Trophoblast cell (in vitro differentiated cells and primary cell): ENCODE data around the gene HAT1.

Experiments used
- DNase-seq, 2 donors: peaks; one replicate each; pipeline ENCODE4 v3.0.0-alpha.2; 2016
- H2AFZ ChIP-seq: 2 replicates; pipeline ENCODE4 v1.6.1; 2013; ENCODE audit warnings: low read length, moderate library complexity, mild to moderate bottlenecking; ENCODE audit not compliant: insufficient read depth, poor library complexity
- H2AK5ac ChIP-seq: 2 replicates; pipeline ENCODE4 v1.6.1; 2013; ENCODE audit warnings: mild to moderate bottlenecking, low read length
- H2BK120ac ChIP-seq: 2 replicates; pipeline ENCODE4 v1.6.1; 2013; ENCODE audit warnings: low read length, mild to moderate bottlenecking, moderate library complexity; ENCODE audit not compliant: insufficient read depth, poor library complexity
- H2BK12ac ChIP-seq: 2 replicates; pipeline ENCODE4 v1.6.1; 2013; ENCODE audit warnings: mild to moderate bottlenecking, low read length, moderate library complexity
- H2BK5ac ChIP-seq: 2 replicates; pipeline ENCODE4 v1.6.1; 2013; ENCODE audit warnings: low read length, low read depth, moderate library complexity, mild to moderate bottlenecking; ENCODE audit not compliant: poor library complexity
- H3K14ac ChIP-seq: 2 replicates; pipeline ENCODE4 v1.6.1; 2013; ENCODE audit warnings: mild to moderate bottlenecking, low read length
- H3K18ac ChIP-seq: 2 replicates; pipeline ENCODE4 v1.6.1; 2013; ENCODE audit warnings: mild to moderate bottlenecking, low read length
- H3K23ac ChIP-seq: 2 replicates; pipeline ENCODE4 v1.6.1; 2013; ENCODE audit warnings: low read length
- H3K27ac ChIP-seq: 2 replicates; pipeline ENCODE4 v1.5.1; 2013; ENCODE audit warnings: low read depth, mild to moderate bottlenecking, inconsistent platforms, low read length, moderate library complexity
- H3K27me3 ChIP-seq: 2 replicates; pipeline ENCODE4 v1.6.1; 2013; ENCODE audit warnings: inconsistent platforms, mild to moderate bottlenecking, low read length, moderate library complexity; ENCODE audit not compliant: insufficient read depth
- H3K36me3 ChIP-seq, 2 experiments: 1 replicate in 1 of 2; 2 replicates in 1 of 2; pipeline ENCODE4 v1.6.1; 2013; ENCODE audit warnings: low read length in 2 of 2, mild to moderate bottlenecking in 2 of 2, moderate library complexity in 1 of 2; ENCODE audit not compliant: insufficient read depth in 2 of 2, control insufficient read depth in 1 of 2
- H3K4ac ChIP-seq: 2 replicates; pipeline ENCODE4 v1.6.1; 2013; ENCODE audit warnings: low read depth, mild to moderate bottlenecking, low read length, moderate library complexity
- H3K4me1 ChIP-seq, 2 experiments: 1 replicate in 1 of 2; 2 replicates in 1 of 2; pipeline ENCODE4 v1.6.1; 2013; ENCODE audit warnings: low read length in 2 of 2, mild to moderate bottlenecking in 2 of 2, moderate library complexity in 1 of 2; ENCODE audit not compliant: insufficient read depth in 2 of 2, control insufficient read depth in 1 of 2
- H3K4me2 ChIP-seq: 2 replicates; pipeline ENCODE4 v1.6.1; 2013; ENCODE audit warnings: inconsistent platforms, mild to moderate bottlenecking, low read length, moderate library complexity
- H3K4me3 ChIP-seq: 2 replicates; pipeline ENCODE4 v1.5.1; 2013; ENCODE audit warnings: mild to moderate bottlenecking, low read depth, low read length, inconsistent platforms
- H3K79me1 ChIP-seq: one replicate; pipeline ENCODE4 v1.6.1; 2013; ENCODE audit warnings: low read length
- H3K79me2 ChIP-seq: 2 replicates; pipeline ENCODE4 v1.6.1; 2013; ENCODE audit warnings: low read length, mild to moderate bottlenecking; ENCODE audit not compliant: control insufficient read depth, insufficient read depth, poor library complexity
- H3K9ac ChIP-seq: 2 replicates; pipeline ENCODE4 v1.6.1; 2013; ENCODE audit warnings: mild to moderate bottlenecking, low read length
- H3K9me3 ChIP-seq: 2 replicates; pipeline ENCODE4 v1.6.1; 2013; ENCODE audit warnings: low read depth, mild to moderate bottlenecking, control low read depth, inconsistent platforms, low read length; ENCODE audit not compliant: insufficient read depth
- H4K12ac ChIP-seq: 2 replicates; pipeline ENCODE4 v1.6.1; 2013; ENCODE audit warnings: low read depth, mild to moderate bottlenecking, low read length, moderate library complexity
- H4K8ac ChIP-seq: 2 replicates; pipeline ENCODE4 v1.6.1; 2013; ENCODE audit warnings: low read depth, mild to moderate bottlenecking, low read length, moderate library complexity
- H4K91ac ChIP-seq: one replicate; pipeline ENCODE4 v1.6.1; 2013; ENCODE audit warnings: low read depth, mild to moderate bottlenecking, low read length, moderate library complexity
- WGBS: extraction: QIAGEN DNeasy Blood & Tissue Kit; methylation state at CpG from one replicate; pipeline ENCODE4 v1.1.7; 2013; ENCODE audit warnings: missing lambda C conversion rate; ENCODE audit not compliant: insufficient read length, insufficient coverage; ENCODE audit errors: extremely low coverage; 5-methylcytosine and 5-hydroxymethylcytosine counted together

HAT1 gene

DNA sequence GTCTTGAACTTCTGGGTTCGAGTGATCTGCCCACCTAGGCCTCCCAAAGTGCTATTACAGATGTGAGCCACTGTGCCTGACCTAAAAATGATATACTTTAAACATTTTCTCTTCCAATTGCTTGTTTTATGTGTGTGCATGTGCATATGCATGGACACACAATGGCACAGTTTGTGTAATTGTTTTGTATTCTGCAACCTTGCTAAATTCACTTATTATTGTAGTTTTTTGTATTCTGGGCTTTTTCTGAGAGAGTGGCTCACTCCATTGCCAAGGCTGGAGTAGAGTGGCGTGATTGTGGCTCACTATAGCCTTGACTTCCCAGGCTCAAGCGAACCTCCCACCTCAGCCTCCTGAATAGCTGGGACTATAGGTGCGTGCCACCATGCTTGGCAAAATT lies 8.1 kb downstream of the HAT1 start:
- WGBS: no CpG with 5 or more reads among the region's 4 CpGs
- Histone ChIP-seq H3K27me3 (no peaks in the 10 kb centered on the region), H3K9me3 (no peaks in the 10 kb centered on the region), H2AK5ac (no peak overlapping the region), H3K79me2 (no peaks in the 10 kb centered on the region), H2AFZ (no peak overlapping the region), H2BK12ac (no peak overlapping the region), H3K14ac (no peak overlapping the region), H3K4me2 (no peak overlapping the region), H3K4me3 (no peak overlapping the region), H3K4ac (no peak overlapping the region), H3K36me3 (peaks cover 11 to 16% of the 10 kb centered on the region in 2 experiments), H3K18ac (no peak overlapping the region), H3K79me1 (no peaks in the 10 kb centered on the region), H4K8ac (no peak overlapping the region), H2BK5ac (no peak overlapping the region), H3K9ac (no peak overlapping the region), H4K91ac (no peak overlapping the region), H3K23ac (no peak overlapping the region), H3K27ac (no peak overlapping the region), H2BK120ac (no peak overlapping the region), H3K4me1 (no peaks in the 10 kb centered on the region), H4K12ac (no peak overlapping the region)
- DNase-seq: no peak

DNA sequence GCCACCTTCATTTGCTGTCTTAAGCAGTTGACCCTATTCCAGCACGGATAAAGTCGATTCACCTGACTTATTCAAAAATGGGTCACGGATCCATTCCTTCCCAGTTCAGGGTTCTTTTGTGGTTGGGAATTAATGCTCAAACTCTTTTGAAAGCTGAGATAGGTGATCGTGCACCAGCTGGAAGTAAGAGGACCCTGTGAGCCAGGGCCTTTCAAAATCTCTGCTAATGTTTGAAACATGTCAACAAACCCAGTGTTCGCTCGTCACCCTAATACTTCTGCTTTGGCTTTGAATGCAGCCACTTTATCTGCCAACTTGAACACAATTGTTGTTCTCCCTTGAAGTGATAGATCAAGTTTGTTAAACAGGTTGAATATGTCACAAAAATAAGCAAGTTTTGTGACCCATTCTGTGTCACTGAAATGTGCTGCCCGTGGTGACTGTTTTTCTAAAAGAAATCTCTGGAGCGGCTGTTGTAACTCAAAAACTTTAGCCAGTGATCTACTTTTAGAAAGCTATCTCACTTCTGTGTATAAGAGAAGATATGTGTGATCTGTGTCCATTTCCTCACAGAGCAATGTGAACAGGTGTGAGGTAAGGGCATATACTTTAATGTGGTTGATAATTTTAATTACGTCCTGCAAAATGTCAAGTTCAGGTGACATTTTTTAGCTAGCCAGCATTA lies 16.9 kb downstream of the HAT1 start:
- Histone ChIP-seq H3K4me1 (no peaks in the 10 kb centered on the region), H3K79me1 (no peaks in the 10 kb centered on the region), H3K9ac (no peak overlapping the region), H3K4me2 (no peak overlapping the region), H2BK120ac (no peak overlapping the region), H2AK5ac (no peak overlapping the region), H3K9me3 (no peaks in the 10 kb centered on the region), H2AFZ (no peak overlapping the region), H4K12ac (no peak overlapping the region), H3K18ac (no peak overlapping the region), H3K4me3 (no peak overlapping the region), H4K8ac (no peak overlapping the region), H2BK5ac (no peak overlapping the region), H3K23ac (no peak overlapping the region), H3K79me2 (peaks cover 5% of the 10 kb centered on the region), H3K4ac (no peak overlapping the region), H4K91ac (no peak overlapping the region), H3K36me3 (peaks cover 1 to 2% of the 10 kb centered on the region in 2 experiments), H3K27ac (no peak overlapping the region), H3K27me3 (no peaks in the 10 kb centered on the region), H2BK12ac (no peak overlapping the region), H3K14ac (no peak overlapping the region)
- DNase-seq: no peak
- no CpG with 5 or more reads among the region's 9 CpGs for WGBS

DNA sequence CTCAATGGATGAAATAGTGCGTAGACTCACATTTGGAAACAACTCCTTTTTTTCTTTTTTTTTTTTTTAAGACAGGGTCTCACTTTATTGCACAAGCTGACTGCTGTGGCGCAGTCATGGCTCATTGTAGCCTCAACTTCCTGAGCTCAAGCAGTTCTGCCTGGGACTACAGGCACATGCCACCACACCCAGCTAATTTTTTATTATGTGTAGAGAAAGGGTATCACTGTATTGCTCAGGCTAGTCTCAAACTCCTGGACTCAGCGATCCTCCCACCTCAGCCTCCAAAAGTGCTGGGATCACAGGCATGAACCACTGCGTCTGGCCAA lies 17.4 kb downstream of the HAT1 start:
- no CpG with 5 or more reads among the region's 4 CpGs for WGBS
- no peak overlapping the region for H3K4me3 ChIP-seq
- H2AK5ac ChIP-seq: no peak overlapping the region
- no peak overlapping the region for H3K4me2 ChIP-seq
- no peak overlapping the region for H3K4ac ChIP-seq
- H2BK120ac ChIP-seq: no peak overlapping the region
- H3K27ac ChIP-seq: no peak overlapping the region
- peaks cover under 1% of the 10 kb centered on the region for H3K9me3 ChIP-seq
- H3K4me1 ChIP-seq: no peaks in the 10 kb centered on the region
- no peak overlapping the region for H4K91ac ChIP-seq
- H3K14ac ChIP-seq: no peak overlapping the region
- no peak overlapping the region for H3K9ac ChIP-seq
- H4K12ac ChIP-seq: no peak overlapping the region
- H3K79me1 ChIP-seq: no peaks in the 10 kb centered on the region
- H2BK12ac ChIP-seq: no peak overlapping the region
- H3K36me3 ChIP-seq: peaks cover 1 to 2% of the 10 kb centered on the region in 2 experiments
- H3K23ac ChIP-seq: no peak overlapping the region
- DNase-seq: no peak
- H4K8ac ChIP-seq: no peak overlapping the region
- no peak overlapping the region for H2BK5ac ChIP-seq
- H3K79me2 ChIP-seq: peaks cover 5% of the 10 kb centered on the region
- no peak overlapping the region for H3K18ac ChIP-seq
- H3K27me3 ChIP-seq: no peaks in the 10 kb centered on the region
- no peak overlapping the region for H2AFZ ChIP-seq

DNA sequence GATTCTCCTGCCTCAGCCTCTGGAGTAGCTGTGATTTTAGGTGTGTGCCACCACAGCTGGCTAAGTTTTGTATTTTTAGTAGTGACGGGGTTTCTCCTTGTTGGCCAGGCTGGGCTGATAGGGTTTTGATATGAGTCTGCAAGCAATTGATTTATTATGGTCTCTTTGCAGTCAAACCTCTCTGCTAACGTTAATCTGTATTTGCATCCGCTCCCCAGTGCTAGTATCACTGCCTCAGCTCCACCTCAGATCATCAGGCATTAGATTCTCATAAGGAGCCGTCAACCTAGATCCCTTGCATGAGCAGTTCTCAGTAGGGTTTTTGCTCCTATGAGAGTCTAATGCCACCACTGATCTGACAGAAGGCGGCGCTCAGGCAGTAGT lies 19.0 kb downstream of the HAT1 start:
- peaks cover 1% of the 10 kb centered on the region for H3K9me3 ChIP-seq
- no peak overlapping the region for H2BK120ac ChIP-seq
- H3K18ac ChIP-seq: peak overlapping the region; percentile 47
- no peak overlapping the region for H3K4me3 ChIP-seq
- WGBS: no CpG with 5 or more reads among the region's 6 CpGs
- H4K91ac ChIP-seq: no peak overlapping the region
- H2AK5ac ChIP-seq: no peak overlapping the region
- H3K79me2 ChIP-seq: peaks cover 2% of the 10 kb centered on the region
- H2BK12ac ChIP-seq: no peak overlapping the region
- no peak overlapping the region for H3K27ac ChIP-seq
- no peak for DNase-seq
- no peak overlapping the region for H2BK5ac ChIP-seq
- peaks cover 1 to 2% of the 10 kb centered on the region in 2 experiments for H3K36me3 ChIP-seq
- no peak overlapping the region for H2AFZ ChIP-seq
- H3K23ac ChIP-seq: no peak overlapping the region
- no peak overlapping the region for H4K12ac ChIP-seq
- no peaks in the 10 kb centered on the region for H3K4me1 ChIP-seq
- H3K9ac ChIP-seq: no peak overlapping the region
- H4K8ac ChIP-seq: no peak overlapping the region
- no peak overlapping the region for H3K14ac ChIP-seq
- peak overlapping the region; percentile 33 for H3K4ac ChIP-seq
- H3K27me3 ChIP-seq: no peaks in the 10 kb centered on the region
- no peaks in the 10 kb centered on the region for H3K79me1 ChIP-seq
- H3K4me2 ChIP-seq: no peak overlapping the region
